Endothelial cell of umbilical vein (primary cell): ENCODE data around the gene GRM8. TPM values are rescaled to one million over a fixed set of nuclear protein-coding genes. Genes with fewer than 3 reads are reported as not detected.

Source experiments
- BruUV-seq: library from RNA; stranded (reverse); fragments of 400-500 nt; replicated peaks from 2 replicates; lab custom pipeline; 2021; lab: Mats Ljungman, UMichigan
- CTCF ChIA-PET: fragments of 300-600, 350-600 bp; sonication (Branson Sonifier 250); formaldehyde crosslinking; loops from one replicate; lab custom pipeline; 2021; ENCODE audit warnings: antibody characterized with exemption, inconsistent platforms; lab: Charles Lee
- POLR2A ChIA-PET: fragments of 300-600, 350-600 bp; sonication (Branson Sonifier 250); formaldehyde crosslinking; loops from one replicate; lab custom pipeline; 2021; ENCODE audit warnings: antibody characterized with exemption, inconsistent platforms; lab: Charles Lee
- DNase-seq: peaks from one replicate; pipeline ENCODE4 v3.0.0-alpha.2; 2011; ENCODE audit warnings: low read depth, low spot score
- FAIRE-seq: peaks from 2 replicates; lab custom pipeline; 2011; peaks lifted over from hg19 to GRCh38; lab: Jason Lieb, UNC
- H2AFZ ChIP-seq: 2 replicates; pipeline ENCODE4 v1.6.0; 2012; ENCODE audit warnings: low read depth, low read length, control low read depth, inconsistent platforms
- H3K27ac ChIP-seq: 2 replicates; pipeline ENCODE4 v1.5.1; 2011; ENCODE audit warnings: low read depth, mild to moderate bottlenecking, control low read depth, low read length, moderate library complexity; ENCODE audit not compliant: insufficient read depth
- H3K27me3 ChIP-seq, 2 experiments: 2 replicates each; pipeline versions ENCODE4 v1.6.0 to v1.6.1; 2011; ENCODE audit warnings: low read length in 2 of 2, mixed read lengths in 1 of 2; ENCODE audit not compliant: control insufficient read depth in 2 of 2, insufficient read depth in 2 of 2
- H3K36me3 ChIP-seq, 2 experiments: 2 replicates in 1 of 2; 3 replicates in 1 of 2; pipeline ENCODE4 v1.5.1; 2011; ENCODE audit warnings: low read length in 2 of 2, mild to moderate bottlenecking in 1 of 2, moderate library complexity in 1 of 2; ENCODE audit not compliant: control insufficient read depth in 2 of 2, insufficient read depth in 2 of 2; ENCODE audit errors: extremely low read depth in 1 of 2
- H3K4me1 ChIP-seq: 3 replicates; pipeline ENCODE4 v1.5.1; 2011; ENCODE audit warnings: mild to moderate bottlenecking, low read length; ENCODE audit not compliant: control insufficient read depth, insufficient read depth; ENCODE audit errors: extremely low read depth
- H3K4me2 ChIP-seq: 2 replicates; pipeline ENCODE4 v1.6.1; 2011; ENCODE audit warnings: low read length, control low read depth, mixed read lengths; ENCODE audit not compliant: insufficient read depth
- H3K4me3 ChIP-seq, 3 experiments: fragments of 200-600 bp in 1 of 3; sonication (generic), shearing (Covaris generic) in 1 of 3; replicated peaks in 1 of 3; 2 replicates each; pipeline ENCODE4 v1.5.1; 2011 to 2016; ENCODE audit warnings: control low read depth in 3 of 3, low read length in 3 of 3, mild to moderate bottlenecking in 2 of 3, inconsistent platforms in 1 of 3, low read depth in 1 of 3, moderate library complexity in 1 of 3; ENCODE audit not compliant: insufficient read depth in 1 of 3
- H3K79me2 ChIP-seq: 2 replicates; pipeline ENCODE4 v1.6.0; 2012; ENCODE audit warnings: low read length, inconsistent platforms; ENCODE audit not compliant: control insufficient read depth, insufficient read depth
- H3K9ac ChIP-seq: replicated peaks from 2 replicates; pipeline ENCODE3; 2011; ENCODE audit warnings: low read length, control low read depth; ENCODE audit not compliant: insufficient read depth; ENCODE audit errors: extremely low read depth
- H3K9me1 ChIP-seq: replicated peaks from 3 replicates; pipeline ENCODE4 v1.6.0; 2011; ENCODE audit warnings: mild to moderate bottlenecking, low read length; ENCODE audit not compliant: control insufficient read depth, insufficient read depth; ENCODE audit errors: extremely low read depth
- H3K9me3 ChIP-seq: replicated peaks from 2 replicates; pipeline ENCODE4 v1.5.1; 2012; ENCODE audit warnings: low read length, inconsistent platforms; ENCODE audit not compliant: control insufficient read depth, insufficient read depth
- H4K20me1 ChIP-seq: replicated peaks from 2 replicates; pipeline ENCODE3; 2011; ENCODE audit warnings: mild to moderate bottlenecking, low read length; ENCODE audit not compliant: control insufficient read depth, insufficient read depth; ENCODE audit errors: extremely low read depth
- CTCF ChIP-seq, 2 donors: IDR thresholded peaks; 1 replicate in 1 of 2; 2 replicates in 1 of 2; pipeline ENCODE4 v1.5.1; 2011; ENCODE audit warnings: low read length in 2 of 2, mild to moderate bottlenecking in 2 of 2, moderate library complexity in 2 of 2, control low read depth in 1 of 2, inconsistent platforms in 1 of 2, low read depth in 1 of 2; ENCODE audit not compliant: insufficient read depth in 1 of 2; ENCODE audit errors: extremely low read depth in 1 of 2
- EZH2 ChIP-seq: IDR thresholded peaks from 2 replicates; pipeline ENCODE4 v1.6.1; 2012; ENCODE audit warnings: borderline replicate concordance, low read depth, mild to moderate bottlenecking, moderate library complexity, low read length, inconsistent platforms; ENCODE audit not compliant: severe bottlenecking
- FOS ChIP-seq: IDR thresholded peaks from 2 replicates; pipeline ENCODE4 v1.6.1; 2011; ENCODE audit warnings: mild to moderate bottlenecking, low read length, moderate library complexity, borderline replicate concordance; ENCODE audit not compliant: insufficient read depth
- GATA2 ChIP-seq: IDR thresholded peaks from 2 replicates; pipeline ENCODE4 v1.7.0; 2011; ENCODE audit warnings: low read depth, mild to moderate bottlenecking, moderate library complexity, mixed read lengths, low read length; ENCODE audit not compliant: insufficient read length, insufficient read depth
- JUN ChIP-seq: IDR thresholded peaks from 2 replicates; pipeline ENCODE4 v1.6.1; 2011; ENCODE audit warnings: borderline replicate concordance, low read depth; ENCODE audit not compliant: insufficient read length, insufficient read depth
- MAX ChIP-seq: IDR thresholded peaks from 2 replicates; pipeline ENCODE4 v1.6.1; 2011; ENCODE audit not compliant: insufficient read depth, insufficient read length
- MYC ChIP-seq: IDR thresholded peaks from one replicate; pipeline ENCODE4 v1.6.1; 2011; ENCODE audit warnings: mild to moderate bottlenecking, low read depth, low read length
- POLR2A ChIP-seq: IDR thresholded peaks from 2 replicates; pipeline ENCODE4 v1.6.1; 2012; ENCODE audit warnings: low read depth, mild to moderate bottlenecking, control low read depth, low read length
- POLR2AphosphoS5 ChIP-seq: IDR thresholded peaks from 2 replicates; pipeline ENCODE4 v1.6.1; 2012; ENCODE audit warnings: low read depth, mild to moderate bottlenecking, control low read depth, low read length, moderate library complexity; ENCODE audit not compliant: insufficient read depth
- dilution Hi-C: fragments of 300-500 bp; cut with MboI; formaldehyde crosslinking; loops from one replicate; pipeline ENCODE4 v1.15.0; 2019; ENCODE audit warnings: low sequenced_read_pairs; ENCODE audit not compliant: extremely low pct_ligation_motif_present
- intact Hi-C: fragments of 100-400 bp; cut with micrococcal nuclease; formaldehyde crosslinking; loops from one replicate; pipeline ENCODE4 v1.10.0; 2022
- polyA plus RNA-seq, 4 experiments: library from polyadenylated mRNA; depleted of rRNA in 3 of 4; stranded (reverse) in 3 of 4; unstranded in 1 of 4; fragments of >200 nt; gene quantifications; 2 replicates each; pipeline versions ENCODE4 v1.2.1 to v1.2.3, GENCODE V29; 2011 to 2012; ENCODE audit warnings: missing spikeins in 1 of 4
- total RNA-seq: library from RNA; stranded (reverse); gene quantifications from 2 replicates; pipeline ENCODE4 v1.2.3, GENCODE V29; 2021

The GRM8 gene
- total and polyA plus RNA-seq, 2 donors (not counting 3 experiments of a cell fraction or from before 2014, with no cell fraction given), result not detected

- ChIA-PET POLR2A (no interaction called here), CTCF (no interaction called here)
- Histone ChIP-seq H3K36me3 (no peaks in the 10 kb centered on the region), H3K9ac (no peak overlapping the region), H4K20me1 (no peaks in the 10 kb centered on the region), H3K79me2 (no peaks in the 10 kb centered on the region), H3K27me3 (no peaks in the 10 kb centered on the region), H3K4me3 (no peak overlapping the region), H3K4me2 (no peak overlapping the region), H2AFZ (no peak overlapping the region), H3K27ac (no peak overlapping the region), H3K9me1 (no peaks in the 10 kb centered on the region), H3K9me3 (no peaks in the 10 kb centered on the region), H3K4me1 (peaks cover 21% of the 10 kb centered on the region)
- dilution Hi-C loops, result no loop called here
- TF ChIP-seq GATA2, result no peak
- no peak for TF ChIP-seq MYC
- TF ChIP-seq CTCF (IDR thresholded peaks at IDR 0.05; ENCODE audit: extremely low read depth in 1 of 2, insufficient read depth in 1 of 2, low read depth in 1 of 2, low read length in 2 of 2), result no peak
- no peak for TF ChIP-seq POLR2AphosphoS5
- no peak for TF ChIP-seq POLR2A
- no peak for TF ChIP-seq MAX
- TF ChIP-seq JUN, result no peak
- TF ChIP-seq EZH2, result no peak
- no peak for TF ChIP-seq FOS
- no peak for DNase-seq
- no peak for FAIRE-seq
- intact Hi-C loops, result no loop called here
- no TSS peak for BruUV-seq
These were observed 553.8 kb downstream of the GRM8 start for GRCh38 chr7:126698909-126699308.
